Erythroblast (primary cell): Measurements from ENCODE around the gene AGPAT2.

Source experiments
- GATA1 ChIP-seq: IDR thresholded peaks from 2 replicates; pipeline ENCODE4 v1.6.1; 2011; ENCODE audit warnings: low read depth, mild to moderate bottlenecking, control low read depth, low read length, moderate library complexity
- POLR2A ChIP-seq: IDR thresholded peaks from 2 replicates; pipeline ENCODE4 v1.6.1; 2011; ENCODE audit warnings: mild to moderate bottlenecking, low read length

DNA sequence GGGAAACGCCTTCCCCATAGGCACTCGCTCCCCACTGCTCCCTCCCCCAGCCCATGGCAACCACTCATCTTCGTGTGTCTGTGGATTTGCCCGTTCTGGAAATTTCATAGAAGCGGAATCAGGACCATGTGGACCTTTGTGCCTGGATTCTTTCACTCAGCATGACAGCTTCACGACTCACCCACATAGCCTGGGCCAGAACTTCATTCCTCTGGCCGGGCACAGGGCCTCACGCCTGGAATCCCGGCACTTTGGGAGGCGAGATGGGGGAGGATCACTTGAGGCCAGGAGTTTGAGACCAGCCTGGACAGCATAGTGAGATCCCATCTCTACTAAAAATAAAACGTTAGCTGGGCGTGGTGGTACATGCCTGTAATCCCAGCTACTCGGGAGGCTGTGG, 13.0 kb upstream of the AGPAT2 start:
- TF ChIP-seq POLR2A (no peak), GATA1 (no peak)
